Measurements from ENCODE around the gene UQCRQ.
A peak's percentile ranks its signal among the peaks of the same experiment; 100 is the strongest.

Gene UQCRQ

GRCh38 chr5:132867046-132867451 is 607 bp downstream of the UQCRQ start:
- Histone ChIP-seq H2AFZ (ENCODE audit: low read depth, low read length) (no peak overlapping the region), H3K27me3 (ENCODE audit: insufficient read depth, low read length) (no peaks in the 10 kb centered on the region), H3K4me1 (ENCODE audit: insufficient read depth, low read length) (peaks cover 8% of the 10 kb centered on the region), H3K36me3 (ENCODE audit: insufficient read depth, low read length) (peaks cover 24% of the 10 kb centered on the region), H3K4me3 (ENCODE audit: low read length) (peak overlapping the region; percentile 75), H3K9me3 (ENCODE audit: low read length) (no peaks in the 10 kb centered on the region)

GRCh38 chr5:132868754-132869153 is 2.3 kb downstream of the UQCRQ start:
- peaks cover 24% of the 10 kb centered on the region for H3K36me3 ChIP-seq (ENCODE audit: insufficient read depth, low read length)
- no peak overlapping the region for H3K4me3 ChIP-seq (ENCODE audit: low read length)
- no peaks in the 10 kb centered on the region for H3K27me3 ChIP-seq (ENCODE audit: insufficient read depth, low read length)
- H3K4me1 ChIP-seq (ENCODE audit: insufficient read depth, low read length): peaks cover 13% of the 10 kb centered on the region
- no peak overlapping the region for H2AFZ ChIP-seq (ENCODE audit: low read depth, low read length)
- H3K9me3 ChIP-seq (ENCODE audit: low read length): no peaks in the 10 kb centered on the region

DNA sequence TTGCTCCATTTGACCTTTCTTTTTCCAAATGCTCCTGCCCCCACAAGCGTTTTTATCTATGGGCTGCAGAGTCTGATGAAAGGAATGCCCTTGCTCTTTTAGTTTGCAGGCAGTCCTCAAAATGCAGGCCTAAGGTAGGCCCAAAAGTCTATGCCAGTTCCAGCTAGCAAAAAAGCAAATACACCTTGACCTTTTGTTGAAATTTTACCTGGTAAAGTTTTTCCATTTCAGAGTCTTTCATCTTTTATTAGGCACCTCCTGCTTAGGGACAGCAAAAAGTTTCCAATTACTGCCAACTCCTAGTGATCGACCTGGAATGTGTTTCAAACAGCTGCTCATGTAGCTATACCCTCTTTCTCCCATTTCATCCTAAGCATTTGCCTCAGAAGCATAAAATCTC is 4.4 kb downstream of the UQCRQ start:
- Histone ChIP-seq H3K9me3 (ENCODE audit: low read length) (no peaks in the 10 kb centered on the region), H3K4me3 (ENCODE audit: low read length) (no peak overlapping the region), H3K36me3 (ENCODE audit: insufficient read depth, low read length) (peaks cover 31% of the 10 kb centered on the region), H3K4me1 (ENCODE audit: insufficient read depth, low read length) (peaks cover 13% of the 10 kb centered on the region), H3K27me3 (ENCODE audit: insufficient read depth, low read length) (no peaks in the 10 kb centered on the region), H2AFZ (ENCODE audit: low read depth, low read length) (no peak overlapping the region)

DNA sequence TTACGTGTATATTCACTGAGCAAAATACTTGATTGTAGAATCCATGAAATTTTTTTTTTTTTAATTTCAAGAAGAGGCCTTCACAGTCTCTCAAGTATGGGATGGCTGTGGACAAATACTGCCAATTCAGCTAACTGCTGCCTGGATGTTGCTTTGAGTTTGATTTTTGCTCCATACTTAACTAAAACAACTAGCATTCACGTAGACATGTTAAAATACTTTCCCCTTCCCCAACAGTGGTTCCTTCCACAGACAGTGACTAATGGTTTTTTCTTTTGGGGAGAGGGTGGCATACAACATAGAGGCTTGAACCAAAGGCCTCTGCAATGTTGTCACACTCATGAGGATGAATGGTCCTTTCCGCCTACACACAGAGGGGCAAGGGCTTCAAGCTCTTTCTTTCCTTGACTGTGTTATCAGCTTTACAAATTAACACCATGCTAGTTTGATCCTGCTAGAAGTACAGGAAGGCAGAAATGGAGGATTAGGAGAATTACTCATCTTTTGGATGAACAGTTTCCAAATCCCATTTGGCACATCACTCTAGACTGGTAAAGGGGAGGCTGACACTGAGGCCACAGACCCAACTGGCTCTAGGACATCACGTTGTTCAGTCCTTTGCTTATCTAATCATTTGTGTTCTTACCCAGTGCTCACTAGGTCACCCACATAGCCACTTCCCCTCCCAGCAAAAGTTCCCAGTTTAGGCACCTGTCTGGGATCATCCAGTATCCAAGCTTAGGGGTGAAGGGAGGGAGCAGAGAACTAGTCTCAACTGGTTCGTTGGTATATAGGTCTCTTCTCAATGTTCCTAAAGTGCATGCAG is 5.2 kb downstream of the UQCRQ start:
- no peak overlapping the region for H2AFZ ChIP-seq (ENCODE audit: low read depth, low read length)
- H3K36me3 ChIP-seq (ENCODE audit: insufficient read depth, low read length): peaks cover 31% of the 10 kb centered on the region

DNA sequence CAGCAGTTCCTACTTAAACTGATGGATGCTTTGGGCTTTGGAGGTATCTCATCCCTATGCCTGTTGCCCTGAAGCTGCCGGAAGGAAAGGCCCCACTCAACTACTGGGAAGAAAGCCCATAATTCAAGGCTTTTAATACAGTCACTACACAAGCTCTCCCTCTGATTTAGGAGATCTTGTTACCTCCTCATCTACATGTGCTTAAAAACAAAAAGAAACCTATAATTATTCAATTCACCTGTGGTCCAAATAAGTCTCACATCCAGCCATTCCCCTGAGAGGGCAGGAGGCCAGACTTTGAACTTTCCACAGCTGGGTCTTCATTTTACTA is 6.3 kb downstream of the UQCRQ start:
- Histone ChIP-seq H3K9me3 (ENCODE audit: low read length) (no peaks in the 10 kb centered on the region), H3K27me3 (ENCODE audit: insufficient read depth, low read length) (no peaks in the 10 kb centered on the region), H2AFZ (ENCODE audit: low read depth, low read length) (no peak overlapping the region), H3K4me1 (ENCODE audit: insufficient read depth, low read length) (peaks cover 5% of the 10 kb centered on the region), H3K4me3 (ENCODE audit: low read length) (no peak overlapping the region), H3K36me3 (ENCODE audit: insufficient read depth, low read length) (peaks cover 27% of the 10 kb centered on the region)

More for the DNA sequence above, 5.2 kb downstream of the UQCRQ start:
- Histone ChIP-seq H3K9me3 (ENCODE audit: low read length) (no peaks in the 10 kb centered on the region), H3K4me3 (ENCODE audit: low read length) (no peak overlapping the region), H3K27me3 (ENCODE audit: insufficient read depth, low read length) (no peaks in the 10 kb centered on the region), H3K4me1 (ENCODE audit: insufficient read depth, low read length) (peaks cover 13% of the 10 kb centered on the region)

GRCh38 chr5:132873119-132873929 is 6.9 kb downstream of the UQCRQ start, which contains the start of gene LEAP2:
Gene LEAP2 (plus strand): TSS chr5:132873668. CDS start chr5:132873695, 27 bp downstream.
- no peak within 1 kb of the TSS for H2AFZ ChIP-seq (ENCODE audit: low read depth, low read length)
- H3K9me3 ChIP-seq (ENCODE audit: low read length): no peaks in the 10 kb centered on the region
- H3K27me3 ChIP-seq (ENCODE audit: insufficient read depth, low read length): no peaks in the 10 kb centered on the region
- H3K4me1 ChIP-seq (ENCODE audit: insufficient read depth, low read length): peaks cover 5% of the 10 kb centered on the region
- H3K4me3 ChIP-seq (ENCODE audit: low read length): no peak within 1 kb of the TSS
- H3K36me3 ChIP-seq (ENCODE audit: insufficient read depth, low read length): peaks cover 27% of the 10 kb centered on the region

DNA sequence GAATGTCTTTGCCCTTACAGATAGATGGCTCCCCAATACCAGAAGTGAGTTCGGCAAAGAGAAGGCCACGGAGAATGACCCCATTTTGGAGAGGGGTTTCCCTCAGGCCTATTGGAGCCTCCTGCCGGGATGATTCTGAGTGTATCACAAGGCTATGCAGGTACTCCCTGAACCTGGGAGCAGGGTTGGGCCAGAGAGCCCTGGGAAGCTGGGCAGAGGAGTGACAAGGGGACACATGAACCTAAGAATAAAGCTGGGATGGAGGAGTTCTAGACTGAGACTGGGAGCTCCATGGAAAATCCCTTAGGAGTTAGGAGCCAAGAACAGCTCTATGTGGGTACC is 7.5 kb downstream of the UQCRQ start:
- no peaks in the 10 kb centered on the region for H3K27me3 ChIP-seq (ENCODE audit: insufficient read depth, low read length)
- H3K36me3 ChIP-seq (ENCODE audit: insufficient read depth, low read length): peaks cover 27% of the 10 kb centered on the region
- no peak overlapping the region for H2AFZ ChIP-seq (ENCODE audit: low read depth, low read length)
- H3K4me3 ChIP-seq (ENCODE audit: low read length): no peak overlapping the region
- no peaks in the 10 kb centered on the region for H3K9me3 ChIP-seq (ENCODE audit: low read length)
- H3K4me1 ChIP-seq (ENCODE audit: insufficient read depth, low read length): peaks cover 5% of the 10 kb centered on the region

- H3K4me3 ChIP-seq (ENCODE audit: low read length): no peak overlapping the region
- H3K9me3 ChIP-seq (ENCODE audit: low read length): no peaks in the 10 kb centered on the region
- no peaks in the 10 kb centered on the region for H3K27me3 ChIP-seq (ENCODE audit: insufficient read depth, low read length)
- no peak overlapping the region for H2AFZ ChIP-seq (ENCODE audit: low read depth, low read length)
- peaks cover 5% of the 10 kb centered on the region for H3K4me1 ChIP-seq (ENCODE audit: insufficient read depth, low read length)
- peaks cover 41% of the 10 kb centered on the region for H3K36me3 ChIP-seq (ENCODE audit: insufficient read depth, low read length)
Measured at GRCh38 chr5:132876020-132876759, 9.7 kb downstream of the UQCRQ start.

GRCh38 chr5:132877466-132877865 is 11.0 kb downstream of the UQCRQ start:
- Histone ChIP-seq H3K36me3 (ENCODE audit: insufficient read depth, low read length) (peaks cover 49% of the 10 kb centered on the region), H3K9me3 (ENCODE audit: low read length) (no peaks in the 10 kb centered on the region), H3K4me3 (ENCODE audit: low read length) (no peak overlapping the region), H2AFZ (ENCODE audit: low read depth, low read length) (no peak overlapping the region), H3K4me1 (ENCODE audit: insufficient read depth, low read length) (peaks cover 5% of the 10 kb centered on the region), H3K27me3 (ENCODE audit: insufficient read depth, low read length) (no peaks in the 10 kb centered on the region)

DNA sequence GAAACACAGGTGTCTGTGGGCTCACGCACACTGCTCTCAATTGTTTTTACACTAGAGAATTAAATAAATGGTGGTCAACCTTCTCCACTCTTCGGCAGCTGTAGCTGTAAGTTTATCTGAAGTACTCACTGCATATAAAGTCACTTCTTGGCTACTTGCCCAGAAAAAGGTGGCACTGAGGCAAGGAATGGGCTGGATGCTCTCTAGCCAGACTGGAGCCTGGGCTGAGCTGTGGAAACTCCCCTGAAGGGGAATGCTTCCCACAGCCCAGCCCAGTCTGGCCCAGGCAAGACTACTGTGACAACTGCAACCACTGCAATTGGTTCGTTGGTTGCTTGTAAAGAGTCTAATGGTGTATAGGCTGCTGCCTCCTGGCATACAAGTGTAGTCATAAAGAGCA is 11.5 kb downstream of the UQCRQ start:
- Histone ChIP-seq H3K9me3 (ENCODE audit: low read length) (no peaks in the 10 kb centered on the region), H3K4me1 (ENCODE audit: insufficient read depth, low read length) (peaks cover 5% of the 10 kb centered on the region), H2AFZ (ENCODE audit: low read depth, low read length) (no peak overlapping the region), H3K36me3 (ENCODE audit: insufficient read depth, low read length) (peaks cover 52% of the 10 kb centered on the region), H3K4me3 (ENCODE audit: low read length) (no peak overlapping the region), H3K27me3 (ENCODE audit: insufficient read depth, low read length) (no peaks in the 10 kb centered on the region)

DNA sequence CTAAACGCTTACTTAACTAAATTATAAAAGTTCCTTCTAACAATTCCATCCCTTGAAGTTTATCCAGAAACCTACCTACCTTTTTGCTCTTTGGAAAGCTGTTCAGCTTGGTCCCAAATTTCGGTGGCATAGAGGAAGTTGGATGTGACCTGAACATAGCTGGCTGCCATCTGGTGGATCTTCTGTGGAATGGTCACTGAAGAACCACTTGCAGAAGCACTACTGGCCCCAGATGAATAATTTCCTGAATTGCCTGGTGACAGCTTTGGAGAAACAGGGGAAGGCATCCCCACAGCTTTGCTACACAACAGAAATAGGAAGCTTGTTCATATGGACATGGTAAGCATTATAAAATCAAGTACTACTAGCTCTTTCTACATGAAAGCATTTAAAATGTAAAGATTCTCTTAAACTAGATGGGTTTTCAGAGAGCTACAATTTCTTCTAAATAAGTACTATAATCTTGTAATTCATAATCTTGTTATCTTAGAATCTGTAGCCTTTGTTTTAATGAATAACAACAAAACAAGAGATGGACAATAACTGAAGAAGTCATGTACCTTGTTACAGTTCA is 16.9 kb downstream of the UQCRQ start:
- no peak overlapping the region for H2AFZ ChIP-seq (ENCODE audit: low read depth, low read length)
- no peaks in the 10 kb centered on the region for H3K4me1 ChIP-seq (ENCODE audit: insufficient read depth, low read length)
- no peak overlapping the region for H3K4me3 ChIP-seq (ENCODE audit: low read length)
- peaks cover 76% of the 10 kb centered on the region for H3K36me3 ChIP-seq (ENCODE audit: insufficient read depth, low read length)
- no peaks in the 10 kb centered on the region for H3K27me3 ChIP-seq (ENCODE audit: insufficient read depth, low read length)
- H3K9me3 ChIP-seq (ENCODE audit: low read length): no peaks in the 10 kb centered on the region

GRCh38 chr5:132884548-132884947 is 18.1 kb downstream of the UQCRQ start:
- peaks cover 77% of the 10 kb centered on the region for H3K36me3 ChIP-seq (ENCODE audit: insufficient read depth, low read length)
- H2AFZ ChIP-seq (ENCODE audit: low read depth, low read length): no peak overlapping the region
- no peaks in the 10 kb centered on the region for H3K27me3 ChIP-seq (ENCODE audit: insufficient read depth, low read length)
- no peak overlapping the region for H3K4me3 ChIP-seq (ENCODE audit: low read length)
- H3K4me1 ChIP-seq (ENCODE audit: insufficient read depth, low read length): no peaks in the 10 kb centered on the region
- H3K9me3 ChIP-seq (ENCODE audit: low read length): no peaks in the 10 kb centered on the region

All from neuron (in vitro differentiated cells).